GM21528 (cell line): ENCODE measurements around the gene TCF21.
A peak's percentile ranks its signal among the peaks of the same experiment; 100 is the strongest.

Source experiments
- ATAC-seq: cut with Tn5 transposase; IDR thresholded peaks from one replicate; pipeline ENCODE4 v1.9.1; 2021; ENCODE audit warnings: mild to moderate bottlenecking, moderate library complexity; ENCODE audit not compliant: unreplicated experiment, low FRiP score

Gene TCF21

GRCh38 chr6:133889557-133890403 is 867 bp downstream of the TCF21 start:
- ATAC-seq = no peak

GRCh38 chr6:133890711-133891148 is 1.8 kb downstream of the TCF21 start:
- ATAC-seq = no peak

- ATAC-seq = no peak
These were observed 2.4 kb downstream of the TCF21 start for GRCh38 chr6:133891149-133891926.

- no peak for ATAC-seq
These were observed 3.3 kb downstream of the TCF21 start for GRCh38 chr6:133891927-133892812.

- ATAC-seq = no peak
These were observed 4.1 kb downstream of the TCF21 start for GRCh38 chr6:133892813-133893691.

GRCh38 chr6:133893946-133894345 is 5.0 kb downstream of the TCF21 start:
- no peak for ATAC-seq

- ATAC-seq = no peak
These were observed 5.5 kb downstream of the TCF21 start for GRCh38 chr6:133894369-133894768.

GRCh38 chr6:133894795-133895358 is 6.0 kb downstream of the TCF21 start:
- ATAC-seq = no peak

- ATAC-seq = no peak
These were observed 6.8 kb downstream of the TCF21 start for GRCh38 chr6:133895573-133896343.

- no peak for ATAC-seq
These were observed 7.4 kb downstream of the TCF21 start for GRCh38 chr6:133896344-133896721.

GRCh38 chr6:133898263-133898662 is 9.3 kb downstream of the TCF21 start:
- ATAC-seq = no peak

- no peak for ATAC-seq
These were observed 10.6 kb downstream of the TCF21 start for GRCh38 chr6:133899556-133899955.

- ATAC-seq = no peak
These were observed 14.9 kb downstream of the TCF21 start for GRCh38 chr6:133903855-133904254.

GRCh38 chr6:133906050-133906449 is 17.1 kb downstream of the TCF21 start:
- ATAC-seq = no peak

- peak; percentile 78 for ATAC-seq
These were observed 27.8 kb downstream of the TCF21 start for GRCh38 chr6:133916650-133917151.

- no peak for ATAC-seq
These were observed 28.9 kb downstream of the TCF21 start for GRCh38 chr6:133917781-133918180.

- ATAC-seq = no peak
These were observed 29.5 kb downstream of the TCF21 start for GRCh38 chr6:133918208-133918930.

- ATAC-seq = no peak
These were observed 30.4 kb downstream of the TCF21 start for GRCh38 chr6:133919362-133919761.
